Bladder microvascular endothelial cell (primary cell): ENCODE results near the gene ZNF566. TPM values are rescaled to one million over a fixed set of nuclear protein-coding genes. Genes with fewer than 3 reads are reported as not detected.

Experiments
- total RNA-seq: library from RNA; depleted of rRNA; stranded (reverse); fragments of >200 nt; gene quantifications from 2 replicates; pipeline ENCODE4 v1.2.3, GENCODE V29; 2014

Gene ZNF566
- 5.3 and 10.4 TPM in 2 replicates for total RNA-seq

DNA sequence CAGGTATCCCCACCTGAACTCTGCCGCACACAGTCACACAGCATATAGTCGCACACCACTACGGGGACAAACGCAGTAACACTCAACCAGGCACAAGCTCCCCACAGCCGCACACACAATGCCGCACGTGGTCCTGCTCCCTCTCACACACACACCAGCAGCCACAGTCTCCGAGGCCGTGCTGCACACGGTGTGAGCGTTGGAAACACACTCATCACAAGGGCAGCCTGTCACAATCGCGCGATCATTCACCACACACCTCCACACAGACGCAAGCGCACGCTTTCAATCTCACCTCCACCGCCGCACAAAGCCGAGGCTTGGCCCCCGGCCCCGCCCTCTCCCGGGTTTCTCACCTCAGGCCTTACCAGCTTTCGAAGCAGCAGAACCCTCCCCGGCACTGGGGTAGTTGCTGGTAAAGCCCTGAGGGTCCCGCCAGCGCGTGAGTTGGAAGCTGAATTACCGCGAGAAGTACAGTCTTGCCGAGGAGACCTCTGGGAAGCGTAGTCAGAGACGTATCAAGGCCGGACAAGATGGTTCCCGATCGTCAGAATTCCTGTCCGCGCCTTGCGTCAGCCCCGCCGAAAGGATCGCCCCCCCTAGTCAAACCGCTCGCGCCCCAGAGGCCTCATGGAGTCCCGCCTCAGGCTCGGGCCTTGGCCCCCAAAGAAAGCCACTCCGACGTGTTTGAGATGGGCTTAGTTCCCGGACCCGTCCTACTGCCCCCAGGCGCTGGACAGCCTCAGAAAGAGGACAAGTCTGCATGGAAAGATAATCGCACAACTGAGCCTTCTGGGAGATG is at the start of gene ZNF566:
ZNF566 (minus strand) TSS at position 444 of the 802 bp plus-strand sequence. CDS start 13,004 bp downstream, outside the sequence.

DNA sequence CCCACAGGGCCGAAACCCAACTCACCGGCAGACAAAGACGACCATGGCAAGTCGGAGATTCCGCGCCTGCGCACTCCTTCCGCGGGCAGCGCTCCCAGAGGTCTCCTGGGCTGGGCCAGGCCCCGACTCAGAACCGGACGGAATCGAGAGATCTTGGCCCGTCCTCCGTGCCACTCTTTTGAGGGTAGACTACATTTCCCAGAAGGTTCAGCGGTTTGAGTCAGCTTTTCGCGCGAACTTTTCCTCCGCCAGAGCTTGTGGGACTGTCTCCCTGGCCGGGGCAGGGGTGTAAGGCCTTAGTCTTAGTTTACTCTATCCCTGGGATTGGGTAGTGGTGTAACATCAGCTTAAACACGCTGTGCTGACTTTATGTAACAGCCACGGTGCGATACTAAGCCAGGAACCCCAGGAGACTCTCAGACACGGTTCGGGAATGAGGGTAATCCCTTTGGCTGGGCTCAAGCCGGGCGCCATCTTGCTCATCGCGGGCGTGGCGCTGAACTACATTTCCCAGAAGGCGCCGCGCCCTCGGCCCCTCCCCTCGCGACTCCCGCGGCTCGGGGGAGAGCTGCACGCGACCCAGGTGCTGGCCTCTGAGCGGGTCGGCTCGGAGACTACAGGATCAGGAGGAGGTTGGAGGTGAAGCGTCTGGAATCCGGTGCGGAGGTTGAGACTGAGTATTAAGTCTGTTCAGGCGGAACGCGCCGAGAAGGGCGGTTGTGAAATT is 39.0 kb upstream of the ZNF566 start, which contains the start of gene ZNF260:
ZNF260 (minus strand) TSS at position 78 of the 727 bp plus-strand sequence. CDS start 13,033 bp downstream, outside the sequence.

DNA sequence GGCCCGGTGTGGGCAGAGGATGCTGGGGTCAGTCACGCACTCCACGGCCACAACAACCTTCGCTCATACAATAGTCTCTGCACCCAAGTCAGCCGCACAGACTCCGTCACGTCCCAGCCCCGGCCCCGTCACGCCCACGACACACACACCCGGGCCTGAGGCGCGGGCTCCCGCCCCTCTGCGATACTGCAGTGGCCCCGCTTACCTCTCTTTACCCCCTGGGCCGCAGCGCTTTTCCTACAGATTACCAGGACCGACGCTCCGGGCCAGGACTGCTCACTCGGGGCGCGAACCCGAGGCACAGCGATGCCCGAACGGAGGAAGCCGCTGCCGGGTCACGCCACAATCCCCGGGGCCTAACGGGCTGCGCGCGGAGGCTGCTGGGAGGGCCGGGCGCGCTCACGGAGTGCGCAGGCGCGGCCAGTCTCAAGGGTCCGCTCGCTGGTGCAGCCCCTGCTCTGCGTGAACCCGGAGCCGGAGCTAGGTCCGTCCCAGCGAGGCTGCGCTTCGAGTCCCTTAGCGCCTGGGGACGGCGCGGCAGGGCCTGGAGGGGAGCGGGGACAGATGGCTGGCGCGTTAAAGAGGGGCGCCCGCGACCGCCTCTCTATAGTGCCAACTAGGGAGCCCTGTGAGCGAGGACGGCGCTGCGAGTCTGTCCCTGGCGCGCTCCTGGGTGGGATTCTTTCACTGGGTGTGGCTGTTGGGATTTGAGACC is 70.9 kb downstream of the ZNF566 start, which contains the start of gene ZFP82:
ZFP82 (minus strand) TSS at position 358 of the 715 bp plus-strand sequence. CDS start 8,855 bp downstream, outside the sequence.

Other genes with a start within 250 kb of the ZNF566 start
- gene ZFP14, start 110.4 kb downstream of the ZNF566 start, total RNA-seq: 2.1 and 4.7 TPM in 2 replicates
- 2.8 and 6.7 TPM in 2 replicates for gene ZFP82, start 70.9 kb downstream of the ZNF566 start, total RNA-seq
- 5.0 and 16.9 TPM in 2 replicates for gene ZNF260, start 38.7 kb upstream of the ZNF566 start, total RNA-seq
- gene ZNF529, start 83.7 kb upstream of the ZNF566 start, total RNA-seq: 3.6 and 7.7 TPM in 2 replicates
- 3.6 and 8.1 TPM in 2 replicates for gene ZNF382, start 115.8 kb upstream of the ZNF566 start, total RNA-seq
- 5.5 and 11.5 TPM in 2 replicates for gene ZNF461, start 177.3 kb upstream of the ZNF566 start, total RNA-seq
- 2.8 and 8.3 TPM in 2 replicates for gene ZNF567, start 198.1 kb upstream of the ZNF566 start, total RNA-seq